Measurements from ENCODE around the gene BTN2A1.
"Not testable (repeated sequence)": the region's sequence is repeated elsewhere in the genome, so short reads cannot be mapped to it uniquely, and the experiment has no call there.

Gene BTN2A1

DNA sequence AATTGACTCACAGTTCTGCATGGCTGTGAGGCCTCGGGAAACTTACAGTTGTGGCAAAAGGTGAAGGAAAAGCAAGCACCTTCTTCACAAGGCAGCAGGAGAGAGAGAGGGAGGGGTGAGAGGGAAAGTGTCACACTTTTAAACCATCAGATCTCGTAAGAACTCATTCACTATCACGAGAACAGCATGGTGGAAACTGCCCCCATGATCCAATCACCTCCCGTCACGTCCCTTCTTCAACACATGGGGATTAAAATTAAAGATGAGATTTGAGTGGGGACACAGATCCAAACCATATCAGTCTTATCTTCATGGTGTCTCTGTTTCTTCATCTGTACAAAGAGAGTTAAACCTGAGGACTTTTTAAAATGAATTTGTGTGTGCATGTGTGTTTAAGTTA lies 28.6 kb downstream of the BTN2A1 start:
- DNase-seq (ENCODE audit: low read depth, low spot score) = no peak

DNA sequence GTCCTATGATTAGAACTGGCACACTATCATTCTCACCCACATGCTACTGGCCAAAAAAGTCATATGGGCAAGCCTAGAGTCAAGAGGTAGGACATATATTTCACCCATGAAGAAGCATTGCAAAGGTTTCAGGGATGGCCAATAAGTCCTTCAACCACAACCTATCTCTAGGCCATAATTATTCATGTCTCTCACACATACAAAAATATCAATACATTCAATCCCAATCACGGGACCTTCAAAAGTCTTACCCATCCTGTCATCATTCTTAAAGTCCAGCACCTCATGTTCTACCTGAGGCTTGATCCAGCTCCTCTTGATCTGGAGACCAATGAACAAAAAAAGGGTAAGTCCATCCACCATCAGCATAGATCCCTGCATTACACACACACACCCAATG lies 29.7 kb downstream of the BTN2A1 start:
- H3K27ac ChIP-seq = no peak overlapping the region
- no peak for DNase-seq (ENCODE audit: low read depth, low spot score)

More for the DNA sequence above, 28.6 kb downstream of the BTN2A1 start:
- no peak overlapping the region for H3K27ac ChIP-seq

DNA sequence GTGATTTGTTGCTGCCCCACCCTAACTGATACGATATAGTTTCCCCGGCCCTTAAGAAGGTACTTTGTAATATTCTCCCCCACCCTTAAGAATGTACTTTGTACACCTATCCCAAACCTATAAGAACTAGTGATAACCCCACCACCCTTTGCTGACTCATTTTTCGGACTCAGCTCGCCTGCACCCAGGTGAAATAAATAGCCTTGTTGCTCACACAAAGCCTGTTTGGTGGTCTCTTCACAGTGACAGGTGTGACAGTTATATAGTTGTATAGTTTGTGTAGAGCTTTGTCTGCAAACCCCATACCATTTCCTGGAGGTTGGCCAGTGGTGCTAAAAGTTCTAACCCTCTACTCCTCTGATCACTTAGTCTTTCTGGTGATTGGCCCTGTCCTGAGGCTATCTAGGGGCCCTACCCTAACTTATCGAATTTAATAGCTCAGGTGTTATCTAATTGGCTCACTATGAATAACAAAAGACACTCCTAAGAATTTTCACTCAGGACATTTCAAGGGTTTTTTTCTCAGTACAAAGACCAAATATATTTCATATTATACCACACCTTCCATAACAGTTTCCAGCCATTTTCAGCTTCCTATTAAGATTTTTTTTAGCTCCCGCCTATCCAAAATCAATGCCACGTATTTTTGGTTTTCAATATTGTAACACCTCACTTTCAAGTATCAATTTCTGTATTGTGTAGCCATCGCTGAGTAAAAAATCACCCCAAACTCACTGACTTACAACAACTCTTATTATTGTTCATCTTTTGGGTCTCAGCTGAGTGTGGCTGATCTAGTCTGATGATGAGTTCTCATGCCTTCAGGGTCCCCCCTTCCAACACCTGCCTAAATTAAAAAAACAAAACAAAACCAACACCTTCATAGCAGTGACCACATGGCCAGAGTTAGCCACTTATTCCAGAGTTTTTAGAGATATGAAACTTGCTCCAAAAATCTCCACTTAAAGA lies 32.5 kb downstream of the BTN2A1 start:
- DNase-seq (ENCODE audit: low read depth, low spot score) = no peak

DNA sequence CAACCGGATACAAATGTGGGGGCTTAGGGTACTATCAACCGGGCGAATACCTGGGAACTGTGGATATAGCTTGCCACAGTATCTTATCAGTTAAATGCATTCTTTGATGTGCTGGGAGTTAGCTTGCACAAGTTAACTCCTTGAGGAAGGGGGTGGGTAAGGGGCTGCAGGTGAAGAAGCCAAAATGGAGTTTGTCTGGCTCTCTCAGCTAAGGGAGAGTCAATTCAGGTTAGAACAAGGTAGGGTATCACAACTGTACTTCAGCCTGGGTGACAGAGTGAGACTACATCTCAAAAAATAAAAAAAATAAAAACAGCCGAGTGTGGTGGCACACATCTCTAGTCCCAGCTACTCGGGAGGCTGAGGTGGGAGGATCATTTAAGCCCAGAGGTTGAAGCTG lies 33.8 kb downstream of the BTN2A1 start:
- DNase-seq (ENCODE audit: low read depth, low spot score) = no peak

More for the DNA sequence above, 32.5 kb downstream of the BTN2A1 start:
- no peak overlapping the region for H3K27ac ChIP-seq

DNA sequence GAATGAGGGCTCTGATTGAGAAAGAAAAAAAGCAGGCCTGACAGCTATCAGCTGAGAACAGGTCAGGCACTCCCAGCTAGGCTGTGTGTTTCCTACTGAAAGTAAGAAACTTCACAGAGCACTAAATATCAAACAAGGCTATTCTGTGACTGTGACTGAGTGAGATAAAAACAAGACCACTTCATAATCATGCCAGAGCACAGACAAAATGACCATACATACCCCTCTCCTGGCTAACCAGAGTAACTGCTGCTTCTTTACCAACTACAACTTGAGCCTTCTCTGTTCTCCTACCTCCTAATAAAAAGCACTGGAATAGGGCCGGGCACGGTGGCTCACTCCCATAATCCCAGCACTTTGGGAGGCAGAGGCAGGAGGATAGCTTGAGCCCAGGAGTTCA lies 35.5 kb downstream of the BTN2A1 start:
- no peak for DNase-seq (ENCODE audit: low read depth, low spot score)
- H3K27ac ChIP-seq = no peak overlapping the region

More for the DNA sequence above, 33.8 kb downstream of the BTN2A1 start:
- H3K27ac ChIP-seq = no peak overlapping the region

DNA sequence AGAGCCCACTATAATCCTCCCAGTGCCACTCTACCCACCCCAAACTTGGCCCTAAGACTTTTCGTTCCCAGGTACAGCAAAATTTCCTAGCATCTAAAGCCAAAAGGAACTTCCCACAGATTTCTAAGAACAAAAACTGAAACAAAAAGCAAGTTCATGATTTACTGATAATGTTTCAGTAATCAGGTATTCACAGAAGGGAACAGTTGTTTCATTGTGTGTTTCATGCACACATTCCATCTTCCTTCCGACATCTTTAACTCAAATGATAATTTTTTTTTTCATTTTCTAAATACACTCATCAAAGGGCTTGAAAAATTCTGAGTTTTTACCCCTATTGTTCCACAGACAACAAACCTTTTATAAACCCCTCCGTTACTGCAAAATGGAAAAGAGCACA lies 36.4 kb downstream of the BTN2A1 start:
- H3K27ac ChIP-seq = no peak overlapping the region
- DNase-seq (ENCODE audit: low read depth, low spot score) = no peak

DNA sequence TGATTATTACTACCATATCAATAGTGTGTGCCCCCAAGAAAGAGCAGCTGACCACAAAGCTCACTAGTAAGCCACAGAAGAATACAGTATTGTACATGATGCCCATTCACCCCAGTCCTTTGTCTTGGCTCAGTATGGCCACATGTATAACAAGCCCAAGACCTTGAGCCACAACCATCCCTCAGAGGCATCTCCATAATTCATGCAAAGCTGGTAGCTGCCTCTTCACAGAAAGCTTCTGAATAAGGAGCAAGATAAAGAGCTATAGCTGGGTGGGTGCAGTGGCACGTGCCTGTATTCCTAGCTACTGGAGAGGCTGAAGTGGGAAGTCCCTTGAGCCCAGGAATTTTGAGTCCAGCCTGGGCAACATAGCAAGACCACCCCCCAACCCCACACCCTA lies 37.5 kb downstream of the BTN2A1 start:
- no peak for DNase-seq (ENCODE audit: low read depth, low spot score)
- no peak overlapping the region for H3K27ac ChIP-seq

DNA sequence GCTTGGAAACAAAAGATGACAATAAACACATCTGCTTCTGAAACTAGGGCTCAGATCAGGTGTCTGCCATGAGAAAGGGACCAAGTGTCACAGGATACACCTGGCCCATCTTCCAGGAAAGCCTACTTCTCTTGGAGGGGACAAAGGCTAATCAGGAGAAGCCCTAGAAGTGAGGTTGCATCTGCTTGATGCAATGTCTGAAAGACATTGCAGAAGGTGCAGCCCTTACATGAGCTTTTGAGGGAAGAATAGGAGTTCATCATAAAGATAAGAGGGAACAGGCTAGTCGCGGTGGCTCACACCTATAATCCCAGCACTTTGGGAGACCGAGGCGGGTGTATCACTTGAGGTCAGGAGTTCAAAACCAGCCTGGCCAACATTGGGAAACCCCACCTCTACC lies 39.9 kb downstream of the BTN2A1 start:
- DNase-seq (ENCODE audit: low read depth, low spot score) = no peak
- H3K27ac ChIP-seq = no peak overlapping the region

DNA sequence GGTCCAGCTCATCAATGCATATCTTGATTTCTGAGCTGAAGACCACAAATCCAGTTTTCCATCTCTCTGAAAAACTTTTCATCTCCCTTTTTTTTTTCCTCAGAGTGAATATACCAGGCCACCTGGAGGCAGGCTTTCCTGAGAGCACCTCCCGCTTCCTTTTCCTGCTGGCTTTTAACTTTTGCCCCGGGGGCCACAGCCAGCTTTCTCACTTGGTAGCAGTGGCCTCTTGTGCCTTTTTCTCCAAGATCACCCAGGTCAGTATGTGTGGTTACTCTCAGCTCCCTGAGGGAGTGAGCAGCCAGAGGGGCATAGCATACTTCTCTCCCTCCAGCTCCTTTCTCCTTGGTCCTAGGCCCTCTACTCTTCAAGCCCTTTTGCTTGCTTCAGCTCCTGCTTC lies 42.3 kb downstream of the BTN2A1 start, which contains the start of gene BTN1A1:
Gene BTN1A1, plus strand, starts transcription at position 202 of the 400 bp plus-strand sequence. CDS start 984 bp downstream, outside the sequence.
- H3K27ac ChIP-seq = no peak within 1 kb of the TSS

DNA sequence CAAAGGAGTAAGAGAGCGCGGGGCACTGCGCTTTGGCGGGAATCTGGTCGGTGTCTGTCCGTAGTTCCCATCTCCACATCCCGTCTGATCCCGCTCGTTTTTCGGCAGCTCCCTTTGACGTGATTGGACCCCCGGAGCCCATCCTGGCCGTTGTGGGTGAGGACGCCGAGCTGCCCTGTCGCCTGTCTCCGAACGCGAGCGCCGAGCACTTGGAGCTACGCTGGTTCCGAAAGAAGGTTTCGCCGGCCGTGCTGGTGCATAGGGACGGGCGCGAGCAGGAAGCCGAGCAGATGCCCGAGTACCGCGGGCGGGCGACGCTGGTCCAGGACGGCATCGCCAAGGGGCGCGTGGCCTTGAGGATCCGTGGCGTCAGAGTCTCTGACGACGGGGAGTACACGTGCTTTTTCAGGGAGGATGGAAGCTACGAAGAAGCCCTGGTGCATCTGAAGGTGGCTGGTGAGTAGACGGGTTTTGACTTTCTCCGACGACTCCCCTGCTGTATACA lies 43.8 kb downstream of the BTN2A1 start:
- DNase-seq (ENCODE audit: low read depth, low spot score) = no peak
- no peak overlapping the region for H3K27ac ChIP-seq

More for the DNA sequence above, 42.3 kb downstream of the BTN2A1 start, which contains the start of gene BTN1A1:
- DNase-seq (ENCODE audit: low read depth, low spot score) = no peak

DNA sequence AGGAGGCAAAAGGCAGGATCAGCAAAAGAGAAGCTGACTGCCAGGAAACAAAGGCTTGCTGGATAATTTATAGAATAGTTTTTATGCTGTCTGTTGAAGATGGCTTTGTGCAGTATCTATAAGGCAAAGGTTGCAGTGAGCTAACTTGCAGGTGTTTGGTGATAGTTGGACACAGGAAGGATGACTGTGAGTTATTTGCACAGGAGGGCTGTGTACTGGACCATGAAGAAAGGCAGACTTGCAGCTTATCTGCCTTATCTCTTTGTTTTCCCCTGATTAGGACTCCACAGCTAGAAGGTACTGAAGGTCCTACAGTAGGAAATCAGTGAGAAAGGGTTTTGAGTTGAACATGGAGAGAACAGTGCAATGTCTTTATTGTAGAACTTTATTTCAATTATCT lies 44.4 kb downstream of the BTN2A1 start:
- H3K27ac ChIP-seq = no peak overlapping the region
- DNase-seq (ENCODE audit: low read depth, low spot score) = no peak

DNA sequence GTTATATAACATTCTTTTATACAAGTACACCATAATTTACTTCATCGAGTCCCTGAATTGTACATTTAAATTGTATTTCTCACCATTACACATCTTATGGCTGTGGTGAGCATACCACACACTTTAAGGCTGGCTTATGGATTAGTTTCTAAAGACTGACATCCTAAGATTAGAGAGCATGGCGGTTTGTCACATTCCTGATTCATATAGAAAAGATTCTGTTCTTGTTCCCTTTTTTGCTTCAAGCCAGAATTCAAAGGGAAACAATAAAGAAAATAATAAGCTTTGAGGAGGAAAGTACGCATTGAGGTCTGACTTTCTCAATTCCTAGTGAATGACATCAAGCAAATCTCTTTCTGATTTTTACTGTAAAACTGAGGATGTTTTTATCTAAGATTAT lies 44.9 kb downstream of the BTN2A1 start:
- H3K27ac ChIP-seq = no peak overlapping the region
- DNase-seq (ENCODE audit: low read depth, low spot score) = no peak

DNA sequence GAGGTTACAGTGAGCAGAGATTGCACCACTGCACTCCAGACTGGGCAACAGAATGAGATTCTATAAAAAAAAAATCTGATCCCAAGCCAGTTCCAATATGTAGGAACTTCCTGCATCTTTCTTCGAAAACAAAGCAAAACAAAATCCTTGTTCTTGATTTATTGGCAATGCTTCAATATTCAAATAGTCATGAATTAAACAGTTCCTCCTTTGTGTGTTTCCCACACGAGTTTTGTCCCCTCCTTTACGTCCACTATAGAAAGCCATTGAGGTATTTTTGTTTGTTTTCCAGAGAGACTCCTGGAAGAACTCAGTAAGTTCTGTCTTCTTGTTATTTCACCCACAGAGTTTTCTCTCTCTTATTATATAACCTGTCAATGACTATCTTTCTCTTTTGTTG lies 49.9 kb downstream of the BTN2A1 start:
- DNase-seq (ENCODE audit: low read depth, low spot score) = no peak
- no peak overlapping the region for H3K27ac ChIP-seq

DNA sequence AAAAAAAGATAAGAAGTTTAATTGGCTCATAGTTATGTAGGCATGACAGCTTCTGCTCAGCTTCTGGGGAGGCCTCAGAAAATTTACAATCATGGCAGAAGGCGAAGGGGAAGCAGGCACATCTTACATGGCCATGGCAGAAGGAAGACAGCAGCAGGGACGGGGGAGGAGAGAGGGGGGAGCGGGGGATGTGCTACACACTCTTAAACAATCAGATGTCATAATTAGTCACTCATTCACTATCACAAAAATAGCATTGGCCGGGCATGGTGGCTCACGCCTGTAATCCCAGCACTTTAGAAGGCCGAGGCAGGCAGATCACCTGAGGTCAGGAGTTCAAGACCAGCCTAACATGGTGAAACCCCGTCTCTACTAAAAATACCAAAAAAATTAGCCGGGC lies 53.3 kb downstream of the BTN2A1 start:
- not testable (repeated sequence) for DNase-seq (ENCODE audit: low read depth, low spot score); H3K27ac ChIP-seq

DNA sequence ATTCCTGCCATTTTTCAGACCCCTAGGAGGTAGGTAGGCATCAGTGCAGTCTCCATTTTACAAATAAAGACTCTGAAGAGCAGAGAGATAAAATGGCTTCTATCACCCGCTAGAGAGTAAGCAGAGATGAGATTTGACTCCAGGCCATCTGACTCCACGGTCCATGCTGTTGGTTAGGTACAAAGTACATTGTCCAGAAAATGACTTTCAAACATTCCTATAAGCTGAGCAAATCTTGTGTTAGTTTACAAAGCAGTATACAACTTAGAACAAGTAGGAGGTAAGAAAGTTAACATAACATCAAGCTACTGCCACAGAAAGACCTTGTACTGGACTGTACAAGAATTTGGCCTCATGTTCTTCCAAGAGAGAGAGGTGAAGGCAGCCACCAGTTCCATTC lies 57.2 kb downstream of the BTN2A1 start:
- H3K27ac ChIP-seq = no peak overlapping the region
- no peak for DNase-seq (ENCODE audit: low read depth, low spot score)

DNA sequence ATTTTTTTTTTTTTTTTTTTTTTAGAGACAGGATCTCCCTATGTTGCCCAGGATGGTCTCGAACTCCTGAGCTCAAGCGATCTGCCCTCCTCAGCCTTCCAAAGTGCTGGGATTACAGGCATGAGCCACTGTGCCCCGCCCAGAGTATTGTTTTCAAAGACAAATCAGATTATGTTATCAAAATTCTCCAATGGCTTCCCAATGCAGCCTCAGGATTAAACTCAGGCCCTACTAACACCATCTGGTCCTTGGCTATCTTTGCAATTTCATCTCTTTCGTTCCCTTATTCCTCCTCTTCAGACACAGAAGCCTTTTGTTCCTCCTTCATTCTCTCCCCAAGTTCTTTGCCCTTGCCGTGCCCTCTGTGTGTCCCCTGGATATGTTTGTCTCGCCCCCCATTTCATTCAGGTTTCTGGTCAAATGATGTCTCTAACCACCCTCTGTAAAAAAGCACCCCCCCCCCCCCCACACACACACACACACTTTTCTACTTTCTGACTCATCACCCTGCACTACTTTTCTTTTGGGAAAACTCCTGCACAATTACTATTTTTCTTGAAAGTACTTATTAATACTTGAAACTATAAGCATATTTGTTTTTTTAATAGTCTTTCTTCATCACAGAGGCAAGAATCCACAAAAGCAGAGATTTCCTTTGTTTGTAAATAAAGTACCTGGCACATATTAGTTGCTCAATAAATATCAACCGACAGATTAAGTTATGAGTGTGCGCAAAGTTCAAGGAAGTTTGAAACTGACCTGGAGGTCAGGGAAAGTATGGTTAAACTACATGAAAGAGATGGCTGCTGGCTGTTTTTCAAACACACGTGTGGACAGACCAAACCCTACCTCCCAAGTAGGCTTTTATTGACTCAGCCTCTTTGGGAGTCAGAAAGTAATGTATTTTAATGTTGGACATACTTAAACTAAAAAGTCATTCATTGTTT lies 59.0 kb downstream of the BTN2A1 start:
- DNase-seq (ENCODE audit: low read depth, low spot score) = no peak
- H3K27ac ChIP-seq = no peak overlapping the region

All from epithelial cell of prostate (primary cell).